ENCODE data around the gene LINS1. TPM values are rescaled to one million over a fixed set of nuclear protein-coding genes. Genes with fewer than 3 reads are reported as not detected.

LINS1 gene, protein sequence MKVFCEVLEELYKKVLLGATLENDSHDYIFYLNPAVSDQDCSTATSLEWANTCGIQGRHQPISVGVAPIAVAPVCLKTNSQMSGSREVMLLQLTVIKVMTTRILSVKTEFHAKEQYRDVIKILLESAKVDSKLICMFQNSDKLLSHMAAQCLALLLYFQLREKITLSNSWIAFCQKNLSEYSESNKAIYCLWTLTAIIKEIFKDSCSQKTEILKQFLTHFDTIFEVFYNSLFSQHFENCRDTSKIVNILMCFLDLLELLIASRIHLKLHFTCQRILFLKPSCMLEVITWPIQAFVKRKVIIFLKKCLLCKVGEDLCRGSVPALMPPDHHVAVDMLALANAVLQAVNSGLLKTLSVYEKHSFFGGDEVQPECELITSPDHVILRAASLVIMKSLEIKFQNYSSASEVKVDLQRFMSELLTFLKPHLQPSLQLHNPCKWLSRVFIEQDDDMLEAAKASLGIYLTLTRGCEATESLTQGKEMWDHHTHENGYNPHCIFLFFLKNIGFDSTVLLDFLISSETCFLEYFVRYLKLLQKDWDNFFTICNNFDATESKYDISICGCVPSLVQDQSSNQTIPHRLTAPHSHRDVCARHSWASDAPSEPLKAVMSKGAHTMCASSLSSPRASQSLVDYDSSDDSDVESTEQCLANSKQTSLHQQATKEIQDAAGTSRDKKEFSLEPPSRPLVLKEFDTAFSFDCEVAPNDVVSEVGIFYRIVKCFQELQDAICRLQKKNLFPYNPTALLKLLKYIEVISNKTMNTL
- total RNA-seq (39.6 and 46.4 TPM in 2 replicates), polyA plus RNA-seq (13.1 and 14.3 TPM in 2 replicates), polyA minus RNA-seq (17.2 and 20.3 TPM in 2 replicates)
- 37.5 TPM for total RNA-seq (2013)

- Histone ChIP-seq H3K4me1 (ENCODE audit: control insufficient read depth in 2 of 2, insufficient read depth in 2 of 2, low read length in 2 of 2) (peaks cover 20% of the 10 kb centered on the region in 2 donors), H4K20me1 (ENCODE audit: control insufficient read depth, insufficient read depth, low read length, poor library complexity, severe bottlenecking) (peaks cover 10% of the 10 kb centered on the region), H3K4me3 (ENCODE audit: control extremely low read depth in 1 of 5, extremely low read depth in 1 of 5, insufficient read depth in 1 of 5, low read depth in 2 of 5, low read length in 4 of 5) (peak within 1 kb of the TSS; percentile 67 to 95 (median 92)), H3K27me3 (replicated peaks in 1 of 4; ENCODE audit: control extremely low read depth in 1 of 4, control insufficient read depth in 3 of 4, insufficient read depth in 4 of 4, low read length in 3 of 4) (no peaks in the 10 kb centered on the region), H3K79me2 (ENCODE audit: control insufficient read depth, insufficient read depth, low read length) (peaks cover 87% of the 10 kb centered on the region), H2AFZ (ENCODE audit: insufficient read depth, low read depth, low read length, poor library complexity, severe bottlenecking) (peak within 1 kb of the TSS; percentile 92), H3K9me3 (ENCODE audit: control extremely low read depth in 1 of 3, control insufficient read depth in 2 of 3, insufficient read depth in 1 of 3, low read length in 2 of 3) (no peaks in the 10 kb centered on the region), H3K9ac (ENCODE audit: low read length) (peak within 1 kb of the TSS; percentile 91), H3K27ac (ENCODE audit: low read length in 2 of 2) (peak within 1 kb of the TSS; percentile 77 to 93), H3K36me3 (replicated peaks in 1 of 2; ENCODE audit: control extremely low read depth in 1 of 2, control insufficient read depth in 1 of 2, extremely low read depth in 1 of 2, insufficient read depth in 2 of 2, low read length in 1 of 2) (peaks cover 0 to 14% of the 10 kb centered on the region in 2 experiments), H3K4me2 (replicated peaks; ENCODE audit: low read depth, low read length, poor library complexity, severe bottlenecking) (peak within 1 kb of the TSS; percentile 91)
- ChIA-PET POLR2A (interaction anchor here (1.0 kb wide), 1 partner anchor 319 kb away, joined by 3 read pairs; no protein-coding TSS in a partner anchor), CTCF (interaction anchor here (1.0 to 1.8 kb wide), 7 partner anchors 23 to 686 kb away, joined by 3 to 5 read pairs (median 5); no protein-coding TSS in a partner anchor)
- WGBS (ENCODE audit: insufficient coverage) = under 1% methylated on average over 40 of the region's 51 CpGs
- Mint-ChIP-seq H3K4me1 (peaks cover 42% of the 10 kb centered on the region), H3K9me3 (ENCODE audit: insufficient read depth) (no peaks in the 10 kb centered on the region), H3K27ac (no peak within 1 kb of the TSS), H3K4me3 (no peak within 1 kb of the TSS), H3K27me3 (no peaks in the 10 kb centered on the region)
- ATAC-seq (ENCODE audit: low read depth) (peak; percentile 86), DNase-seq (peak; percentile 100)
- no peak for TF ChIP-seq EZH2 (IDR thresholded peaks at IDR 0.05; ENCODE audit: borderline replicate concordance, insufficient read depth, low read depth, low read length, poor library complexity, severe bottlenecking)
- TF ChIP-seq, protein P1, sequence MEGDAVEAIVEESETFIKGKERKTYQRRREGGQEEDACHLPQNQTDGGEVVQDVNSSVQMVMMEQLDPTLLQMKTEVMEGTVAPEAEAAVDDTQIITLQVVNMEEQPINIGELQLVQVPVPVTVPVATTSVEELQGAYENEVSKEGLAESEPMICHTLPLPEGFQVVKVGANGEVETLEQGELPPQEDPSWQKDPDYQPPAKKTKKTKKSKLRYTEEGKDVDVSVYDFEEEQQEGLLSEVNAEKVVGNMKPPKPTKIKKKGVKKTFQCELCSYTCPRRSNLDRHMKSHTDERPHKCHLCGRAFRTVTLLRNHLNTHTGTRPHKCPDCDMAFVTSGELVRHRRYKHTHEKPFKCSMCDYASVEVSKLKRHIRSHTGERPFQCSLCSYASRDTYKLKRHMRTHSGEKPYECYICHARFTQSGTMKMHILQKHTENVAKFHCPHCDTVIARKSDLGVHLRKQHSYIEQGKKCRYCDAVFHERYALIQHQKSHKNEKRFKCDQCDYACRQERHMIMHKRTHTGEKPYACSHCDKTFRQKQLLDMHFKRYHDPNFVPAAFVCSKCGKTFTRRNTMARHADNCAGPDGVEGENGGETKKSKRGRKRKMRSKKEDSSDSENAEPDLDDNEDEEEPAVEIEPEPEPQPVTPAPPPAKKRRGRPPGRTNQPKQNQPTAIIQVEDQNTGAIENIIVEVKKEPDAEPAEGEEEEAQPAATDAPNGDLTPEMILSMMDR (IDR thresholded peaks at IDR 0.05) = no peak
- intact Hi-C loops (cut with micrococcal nuclease) = loop anchor here (1.0 to 5.0 kb wide), 12 partner anchors 65 to 1955 kb away; partner anchors contain the start of genes IGF1R, LRRC28, LYSMD4 and TARS3
These were observed at the start of gene LINS1, which contains the start of gene ASB7 for GRCh38 chr15:100602064-100602822. Gene LINS1 (minus strand): TSS chr15:100602184. CDS start chr15:100580842, 21,342 bp downstream. Gene ASB7 (plus strand): TSS chr15:100602589. CDS start chr15:100612217, 9,628 bp downstream.
